Colonic mucosa (tissue), 4 donors: Measurements from ENCODE around the gene TMEM91. TPM values are rescaled to one million over a fixed set of nuclear protein-coding genes. Genes with fewer than 3 reads are reported as not detected.

Experiments used
- DNase-seq: peaks from one replicate; pipeline ENCODE4 v3.0.0-alpha.2; 2020
- H3K27ac ChIP-seq: fragments of 200-600 bp; one replicate; pipeline ENCODE4 v1.8.0; 2021
- H3K27me3 ChIP-seq: fragments of 200-600 bp; one replicate; pipeline ENCODE4 v1.8.0; 2021
- H3K36me3 ChIP-seq: fragments of 200-600 bp; one replicate; pipeline ENCODE4 v1.8.0; 2021
- H3K4me1 ChIP-seq: fragments of 200-600 bp; one replicate; pipeline ENCODE4 v1.8.0; 2021; ENCODE audit warnings: mild to moderate bottlenecking
- H3K4me3 ChIP-seq: fragments of 200-600 bp; one replicate; pipeline ENCODE4 v1.8.0; 2021
- H3K9ac ChIP-seq, 2 donors: one replicate each; pipeline ENCODE4 v1.7.0; 2013; ENCODE audit warnings: control low read depth in 2 of 2, low read depth in 2 of 2, low read length in 2 of 2
- H3K9me3 ChIP-seq: fragments of 200-600 bp; one replicate; pipeline ENCODE4 v1.8.0; 2021
- intact Hi-C: fragments of 100-400 bp; cut with DNase I; formaldehyde crosslinking; loops from one replicate; pipeline ENCODE4 v1.14.1; 2022
- total RNA-seq, 2 donors: library from RNA; stranded (reverse); fragmentation: NEBNext Ultra II Directional in 1 of 2; extraction: Animal tissue kit (Norgen Biotek cat#: 25700) in 1 of 2; gene quantifications; one replicate each; pipeline ENCODE4 v1.2.1, GENCODE V29; 2021
- TF ChIP-seq, protein P1 (sequence below): fragments of 200-600 bp; IDR thresholded peaks from one replicate; pipeline ENCODE4 v1.8.0; 2022; ENCODE audit warnings: antibody characterized with exemption, mild to moderate bottlenecking
- donor health status: healthy.
- donor health status: DM: no; HTN: no; CAD: no.
- donor health status: DM: no; HTN: no; CAD: no.

Gene TMEM91
- total RNA-seq, 2 donors from 2014 or later = 2.0 to 3.6 TPM

DNA sequence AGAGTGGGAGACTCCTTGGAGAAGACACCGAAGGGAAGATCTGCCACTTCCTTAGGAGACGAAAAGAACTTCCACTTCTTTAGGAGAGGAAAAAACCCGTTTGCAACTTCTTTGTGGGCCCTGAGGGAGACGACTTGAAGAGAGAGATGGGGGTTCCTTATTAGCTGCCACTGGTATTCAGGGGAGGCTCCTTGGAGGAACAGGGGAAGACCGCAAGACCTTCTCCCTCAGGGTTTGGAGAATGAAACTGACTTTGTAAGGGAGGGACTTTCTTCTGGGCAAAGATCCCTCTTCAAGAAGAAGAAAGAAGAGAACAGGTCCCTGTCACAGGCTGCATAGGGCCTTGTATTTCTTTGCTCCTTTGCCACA is 21.7 kb downstream of the TMEM91 start:
- Histone ChIP-seq H3K27me3 (no peaks in the 10 kb centered on the region), H3K27ac (peak overlapping the region; percentile 74), H3K9me3 (no peaks in the 10 kb centered on the region), H3K4me3 (peak overlapping the region; percentile 83), H3K36me3 (no peaks in the 10 kb centered on the region), H3K9ac (peak overlapping the region; percentile 71 to 98), H3K4me1 (peaks cover 6% of the 10 kb centered on the region)
- TF ChIP-seq, protein P1, sequence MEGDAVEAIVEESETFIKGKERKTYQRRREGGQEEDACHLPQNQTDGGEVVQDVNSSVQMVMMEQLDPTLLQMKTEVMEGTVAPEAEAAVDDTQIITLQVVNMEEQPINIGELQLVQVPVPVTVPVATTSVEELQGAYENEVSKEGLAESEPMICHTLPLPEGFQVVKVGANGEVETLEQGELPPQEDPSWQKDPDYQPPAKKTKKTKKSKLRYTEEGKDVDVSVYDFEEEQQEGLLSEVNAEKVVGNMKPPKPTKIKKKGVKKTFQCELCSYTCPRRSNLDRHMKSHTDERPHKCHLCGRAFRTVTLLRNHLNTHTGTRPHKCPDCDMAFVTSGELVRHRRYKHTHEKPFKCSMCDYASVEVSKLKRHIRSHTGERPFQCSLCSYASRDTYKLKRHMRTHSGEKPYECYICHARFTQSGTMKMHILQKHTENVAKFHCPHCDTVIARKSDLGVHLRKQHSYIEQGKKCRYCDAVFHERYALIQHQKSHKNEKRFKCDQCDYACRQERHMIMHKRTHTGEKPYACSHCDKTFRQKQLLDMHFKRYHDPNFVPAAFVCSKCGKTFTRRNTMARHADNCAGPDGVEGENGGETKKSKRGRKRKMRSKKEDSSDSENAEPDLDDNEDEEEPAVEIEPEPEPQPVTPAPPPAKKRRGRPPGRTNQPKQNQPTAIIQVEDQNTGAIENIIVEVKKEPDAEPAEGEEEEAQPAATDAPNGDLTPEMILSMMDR = no peak
- intact Hi-C loops = loop anchor here (5.0 kb wide), 1 partner anchor 34 kb away; no protein-coding TSS in a partner anchor
- DNase-seq = no peak

DNA sequence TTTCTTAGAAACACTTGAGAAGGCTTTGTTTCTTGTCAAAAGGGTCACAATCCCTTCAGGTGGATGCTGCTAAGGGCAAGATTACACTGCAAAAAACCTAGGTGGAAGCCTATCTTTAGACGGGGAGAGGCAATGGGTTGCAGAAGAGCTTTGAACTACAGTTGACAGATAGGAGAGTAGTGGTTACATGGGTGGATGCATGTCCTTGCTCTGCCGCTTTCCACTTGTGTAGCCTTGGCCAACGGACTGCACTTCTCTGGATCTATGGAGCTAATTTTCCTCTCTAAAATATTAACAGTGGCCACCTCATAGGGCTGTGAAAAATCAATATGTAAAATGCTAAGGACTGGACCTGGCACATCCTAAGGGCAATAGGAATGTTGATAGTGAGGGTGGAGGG is 22.3 kb downstream of the TMEM91 start:
- H3K36me3 ChIP-seq = no peaks in the 10 kb centered on the region
- peak overlapping the region; percentile 71 to 98 for H3K9ac ChIP-seq
- H3K4me1 ChIP-seq = peaks cover 6% of the 10 kb centered on the region
- no peak overlapping the region for H3K27ac ChIP-seq
- TF ChIP-seq, protein P1 = no peak
- intact Hi-C loops = loop anchor here (5.0 kb wide), 1 partner anchor 34 kb away; no protein-coding TSS in a partner anchor
- no peaks in the 10 kb centered on the region for H3K9me3 ChIP-seq
- DNase-seq = no peak
- H3K4me3 ChIP-seq = peak overlapping the region; percentile 83
- no peaks in the 10 kb centered on the region for H3K27me3 ChIP-seq

DNA sequence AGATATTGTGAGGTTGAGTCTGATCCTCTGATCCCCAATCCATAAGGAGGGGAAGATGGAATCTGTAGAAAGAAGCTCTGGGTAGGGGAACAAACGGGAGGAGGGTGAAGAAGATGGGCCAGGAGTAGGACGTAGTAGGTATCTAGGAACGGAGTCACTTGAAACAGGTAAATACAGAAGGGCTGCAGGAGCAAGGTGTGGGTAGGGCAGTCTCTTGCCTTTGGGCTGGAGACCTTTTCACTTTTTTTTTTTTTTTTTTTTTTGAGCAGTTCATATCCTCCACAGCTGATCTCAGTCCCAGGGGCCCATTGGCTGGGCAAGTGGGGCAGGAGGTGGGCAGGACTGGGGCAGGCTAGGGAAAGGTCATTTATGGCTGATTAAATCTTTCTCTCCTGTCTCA is 22.8 kb downstream of the TMEM91 start:
- Histone ChIP-seq H3K9ac (peak overlapping the region; percentile 71 to 98), H3K4me3 (no peak overlapping the region), H3K27ac (no peak overlapping the region), H3K36me3 (no peaks in the 10 kb centered on the region), H3K9me3 (no peaks in the 10 kb centered on the region), H3K4me1 (peaks cover 6% of the 10 kb centered on the region), H3K27me3 (no peaks in the 10 kb centered on the region)
- TF ChIP-seq, protein P1 = no peak
- intact Hi-C loops = loop anchor here (5.0 kb wide), 1 partner anchor 33 kb away; no protein-coding TSS in a partner anchor
- DNase-seq = no peak

DNA sequence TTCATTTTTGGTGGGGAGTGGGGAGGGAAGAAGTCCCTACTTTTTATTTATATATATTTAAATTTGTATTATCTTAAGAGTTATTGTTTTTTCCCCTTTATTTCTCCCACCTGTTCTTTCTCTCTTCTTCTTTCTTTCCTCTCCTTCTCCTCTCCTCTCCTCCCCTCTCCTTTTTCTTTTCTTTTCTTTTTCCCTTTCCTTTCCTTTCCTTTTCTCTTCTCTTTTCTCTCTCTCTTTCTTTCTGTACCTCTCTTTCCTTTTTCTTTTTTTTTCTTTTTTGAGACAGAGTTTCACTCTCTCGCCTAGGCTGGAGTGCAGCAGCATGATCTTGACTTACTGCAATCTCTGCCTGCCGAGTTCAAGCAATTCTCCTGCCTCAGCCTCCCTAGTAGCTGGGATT is 23.2 kb downstream of the TMEM91 start:
- intact Hi-C loops = loop anchor here (5.0 kb wide), 1 partner anchor 33 kb away; no protein-coding TSS in a partner anchor
- H3K4me1 ChIP-seq = peaks cover 6% of the 10 kb centered on the region
- no peaks in the 10 kb centered on the region for H3K27me3 ChIP-seq
- H3K4me3 ChIP-seq = no peak overlapping the region
- TF ChIP-seq, protein P1 = no peak
- no peak overlapping the region for H3K9ac ChIP-seq
- H3K36me3 ChIP-seq = no peaks in the 10 kb centered on the region
- H3K27ac ChIP-seq = no peak overlapping the region
- H3K9me3 ChIP-seq = no peaks in the 10 kb centered on the region
- no peak for DNase-seq

DNA sequence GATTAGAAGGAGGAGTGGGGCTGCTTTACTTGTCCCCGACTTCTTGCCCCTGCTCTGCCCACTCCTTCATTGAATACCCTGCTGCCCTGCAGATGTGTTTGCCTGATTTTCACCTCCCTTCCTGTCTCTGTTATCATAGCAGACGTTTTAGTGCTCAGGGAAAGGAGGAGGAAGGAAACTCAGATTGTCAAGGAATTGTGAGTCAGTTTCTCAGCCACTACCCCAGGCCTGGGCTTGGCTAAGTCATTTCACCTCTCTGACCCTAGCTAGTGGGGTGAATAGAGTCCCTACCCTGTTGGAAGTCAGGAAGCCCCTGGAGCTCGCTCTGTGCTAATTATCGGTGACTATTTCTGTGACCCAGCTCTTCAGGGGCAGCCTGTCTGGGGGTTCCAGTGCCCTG is 25.1 kb downstream of the TMEM91 start:
- Histone ChIP-seq H3K36me3 (no peaks in the 10 kb centered on the region), H3K4me3 (no peak overlapping the region), H3K27ac (no peak overlapping the region), H3K9ac (no peak overlapping the region), H3K9me3 (no peaks in the 10 kb centered on the region), H3K27me3 (no peaks in the 10 kb centered on the region), H3K4me1 (peaks cover 6% of the 10 kb centered on the region)
- intact Hi-C loops = no loop called here
- TF ChIP-seq, protein P1 = no peak
- DNase-seq = no peak
